Endothelial cell (in vitro differentiated cells): ENCODE measurements around the gene MED10. TPM values are rescaled to one million over a fixed set of nuclear protein-coding genes. Genes with fewer than 3 reads are reported as not detected.

Source experiments
- DNase-seq: peaks from one replicate; pipeline ENCODE4 v3.0.0; 2021; ENCODE audit warnings: low spot score
- H3K27ac Mint-ChIP-seq: one replicate; pipeline ENCODE4 v1.8.0; 2021; ENCODE audit warnings: mixed read lengths, inconsistent platforms; ENCODE audit not compliant: unreplicated experiment
- H3K27me3 Mint-ChIP-seq: one replicate; pipeline ENCODE4 v1.8.0; 2021; ENCODE audit warnings: mild to moderate bottlenecking, moderate library complexity, mixed read lengths, inconsistent platforms; ENCODE audit not compliant: unreplicated experiment
- H3K36me3 Mint-ChIP-seq: one replicate; pipeline ENCODE4 v1.8.0; 2021; ENCODE audit warnings: mild to moderate bottlenecking, low read depth, mixed read lengths, inconsistent platforms; ENCODE audit not compliant: unreplicated experiment
- H3K4me1 Mint-ChIP-seq: one replicate; pipeline ENCODE4 v1.8.0; 2021; ENCODE audit warnings: mild to moderate bottlenecking, mixed read lengths, inconsistent platforms; ENCODE audit not compliant: unreplicated experiment
- H3K4me3 Mint-ChIP-seq: one replicate; pipeline ENCODE4 v1.8.0; 2021; ENCODE audit warnings: mild to moderate bottlenecking, mixed read lengths, inconsistent platforms; ENCODE audit not compliant: unreplicated experiment
- H3K9me3 Mint-ChIP-seq: one replicate; pipeline ENCODE4 v1.8.0; 2021; ENCODE audit warnings: mixed read lengths, inconsistent platforms; ENCODE audit not compliant: unreplicated experiment
- CTCF ChIP-seq: fragments of 200-600 bp; sonication (generic); IDR thresholded peaks from one replicate; pipeline ENCODE4 v1.5.0; 2021; ENCODE audit warnings: antibody characterized with exemption; ENCODE audit not compliant: unreplicated experiment
- total RNA-seq: library from RNA; stranded (reverse); fragmentation: NEBNext Ultra II Directional; extraction: Animal tissue kit (Norgen Biotek cat#: 25700); gene quantifications from one replicate; pipeline ENCODE4 v1.2.1, GENCODE V29; 2021; ENCODE audit not compliant: unreplicated experiment

MED10 gene
- total RNA-seq, 1 donor from 2014 or later = 53.0 TPM

- Mint-ChIP-seq H3K4me3 (no peak overlapping the region), H3K9me3 (no peaks in the 10 kb centered on the region), H3K36me3 (no peaks in the 10 kb centered on the region), H3K27ac (no peak overlapping the region), H3K27me3 (peaks cover 5% of the 10 kb centered on the region), H3K4me1 (peaks cover 7% of the 10 kb centered on the region)
- TF ChIP-seq CTCF = no peak
- no peak for DNase-seq
Measured at GRCh38 chr5:6423327-6424109, 45.2 kb upstream of the MED10 start.

- Mint-ChIP-seq H3K36me3 (no peaks in the 10 kb centered on the region), H3K9me3 (peaks cover 3% of the 10 kb centered on the region), H3K27ac (no peak overlapping the region), H3K4me3 (no peak overlapping the region), H3K27me3 (peaks cover 10% of the 10 kb centered on the region), H3K4me1 (peaks cover 7% of the 10 kb centered on the region)
- no peak for TF ChIP-seq CTCF
- DNase-seq = no peak
Measured at GRCh38 chr5:6419340-6419852, 41.0 kb upstream of the MED10 start.

GRCh38 chr5:6418679-6419276 is 40.4 kb upstream of the MED10 start:
- Mint-ChIP-seq H3K36me3 (no peaks in the 10 kb centered on the region), H3K27ac (no peak overlapping the region), H3K4me3 (no peak overlapping the region), H3K9me3 (peaks cover 3% of the 10 kb centered on the region), H3K4me1 (peaks cover 7% of the 10 kb centered on the region), H3K27me3 (peaks cover 10% of the 10 kb centered on the region)
- TF ChIP-seq CTCF = no peak
- no peak for DNase-seq

GRCh38 chr5:6417657-6418056 is 39.3 kb upstream of the MED10 start:
- no peak overlapping the region for H3K27ac Mint-ChIP-seq
- peaks cover 3% of the 10 kb centered on the region for H3K9me3 Mint-ChIP-seq
- TF ChIP-seq CTCF = no peak
- no peak for DNase-seq
- peaks cover 4% of the 10 kb centered on the region for H3K4me1 Mint-ChIP-seq
- H3K27me3 Mint-ChIP-seq = peaks cover 10% of the 10 kb centered on the region
- H3K4me3 Mint-ChIP-seq = no peak overlapping the region
- no peaks in the 10 kb centered on the region for H3K36me3 Mint-ChIP-seq

GRCh38 chr5:6412811-6413210 is 34.5 kb upstream of the MED10 start:
- Mint-ChIP-seq H3K27me3 (peaks cover 9% of the 10 kb centered on the region), H3K4me1 (no peaks in the 10 kb centered on the region), H3K9me3 (peaks cover 7% of the 10 kb centered on the region), H3K36me3 (no peaks in the 10 kb centered on the region), H3K4me3 (no peak overlapping the region), H3K27ac (no peak overlapping the region)
- DNase-seq = no peak
- TF ChIP-seq CTCF = no peak
